Left forelimb (tissue), 1 donor: Measurements from ENCODE around the gene ZBTB44.
"Not testable (repeated sequence)": the region's sequence is repeated elsewhere in the genome, so short reads cannot be mapped to it uniquely, and the experiment has no call there.

ENCODE experiments used
- DNase-seq: peaks from one replicate; pipeline ENCODE4 v3.0.0-alpha.2; 2018; ENCODE audit warnings: low spot score

ZBTB44 gene

DNA sequence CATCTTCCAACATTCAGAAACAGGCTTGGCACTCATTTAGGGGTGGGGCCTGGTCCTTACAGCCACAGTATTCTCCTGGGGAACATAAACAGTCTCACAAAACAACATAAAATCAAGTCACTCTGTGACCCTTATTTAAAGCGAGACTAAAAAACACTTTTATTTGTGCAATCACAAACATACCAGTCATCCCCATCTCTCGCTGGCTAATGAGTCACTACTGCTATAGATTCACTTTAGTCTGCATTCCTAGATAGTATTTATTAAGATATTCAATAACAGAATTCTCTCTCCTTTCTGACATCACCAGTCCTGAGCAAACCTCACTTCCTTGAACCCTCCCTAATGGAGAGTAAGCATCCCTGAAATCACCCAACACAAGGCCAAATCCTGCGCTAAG lies 68.0 kb downstream of the ZBTB44 start:
- DNase-seq, result no peak

DNA sequence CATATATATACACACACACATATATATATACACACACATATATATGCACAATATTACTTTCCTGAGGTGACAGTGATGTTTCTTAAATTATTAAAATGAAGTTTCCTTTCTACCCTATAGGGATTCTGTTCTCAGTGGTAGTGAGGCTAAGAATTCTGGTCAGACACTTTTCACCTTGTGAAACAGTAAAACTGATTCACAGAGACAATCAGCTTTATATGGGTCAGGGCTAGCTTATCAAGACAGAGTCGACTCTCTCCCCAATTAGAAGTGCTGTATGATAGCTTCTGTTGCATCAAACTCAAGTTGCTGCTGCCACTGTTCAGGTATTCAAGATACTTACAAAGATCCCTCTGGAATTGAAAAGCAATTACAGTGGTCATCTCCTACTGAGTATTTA lies 68.4 kb downstream of the ZBTB44 start:
- DNase-seq, result no peak

DNA sequence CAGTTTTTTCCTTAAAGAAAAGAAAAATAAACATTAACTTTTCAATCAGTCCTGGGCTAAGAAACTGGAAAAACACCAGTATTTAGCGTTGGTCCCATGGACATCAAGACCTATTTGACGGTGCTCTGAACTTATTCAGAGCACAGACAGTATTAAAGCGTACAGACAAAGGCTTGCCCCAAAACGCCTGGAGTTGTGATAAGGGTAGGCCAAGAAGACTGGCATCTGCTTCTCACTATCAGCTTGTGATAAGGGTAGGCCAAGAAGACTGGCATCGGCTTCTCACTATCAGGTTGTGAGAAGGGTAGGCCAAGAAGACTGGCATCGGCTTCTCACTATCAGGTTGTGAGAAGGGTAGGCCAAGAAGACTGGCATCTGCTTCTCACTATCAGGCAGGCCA lies 69.3 kb downstream of the ZBTB44 start:
- DNase-seq, result not testable (repeated sequence)

DNA sequence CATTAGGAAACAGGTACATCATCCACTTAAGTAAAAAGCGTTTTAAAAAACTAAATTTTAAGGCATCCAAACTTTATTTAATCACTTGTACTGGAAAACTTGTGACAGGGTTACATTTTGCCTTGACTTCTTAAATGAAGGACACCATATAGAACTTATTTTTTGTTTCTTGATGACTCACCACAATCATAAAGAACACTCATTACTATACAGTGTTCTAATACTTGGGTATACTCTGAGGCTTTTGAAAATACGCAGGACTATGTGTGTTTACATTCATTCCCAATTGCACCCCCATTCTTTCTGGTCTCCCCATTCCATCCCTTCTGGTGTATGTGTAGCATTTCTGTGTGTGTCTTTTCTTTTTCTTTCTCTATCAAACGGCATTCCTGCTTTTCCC lies 69.9 kb downstream of the ZBTB44 start:
- no peak for DNase-seq

DNA sequence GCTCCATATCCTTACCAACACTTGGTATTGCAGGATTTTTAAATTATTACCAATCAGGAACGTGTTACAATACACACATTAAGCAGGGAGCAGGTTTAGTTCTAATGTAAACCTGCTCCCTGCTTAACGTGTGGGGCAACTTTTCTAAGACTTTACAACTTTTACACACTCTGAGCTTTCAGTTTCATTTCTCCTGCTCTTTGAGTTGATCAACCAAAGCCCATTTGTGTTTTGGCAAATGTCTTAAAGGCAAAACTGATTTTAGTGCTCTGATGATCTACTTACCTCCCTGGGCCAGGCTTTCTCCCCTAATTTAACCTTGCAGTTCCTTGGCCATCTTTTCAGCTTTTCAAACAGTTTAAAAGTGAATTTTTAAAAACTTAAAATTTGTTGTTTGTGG lies 70.9 kb downstream of the ZBTB44 start:
- no peak for DNase-seq

DNA sequence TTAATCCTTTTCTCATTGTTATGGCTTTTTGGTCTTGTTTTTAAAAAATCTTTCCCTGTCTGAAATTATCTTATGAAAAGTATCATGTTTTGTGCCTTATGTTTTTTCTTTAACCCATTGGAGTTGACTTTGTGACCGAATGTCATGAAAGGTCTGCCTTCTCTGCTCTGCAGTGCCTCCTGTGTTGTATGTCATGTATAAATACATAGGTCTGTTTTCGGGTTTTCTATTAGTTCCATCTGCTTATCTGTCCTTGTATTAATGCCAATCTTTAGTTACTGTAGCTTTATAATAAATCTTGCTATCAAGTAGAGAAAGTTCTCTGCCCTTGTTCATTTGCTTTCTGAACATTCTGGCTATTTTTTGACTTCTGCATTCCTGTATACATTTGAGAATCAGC lies 73.0 kb downstream of the ZBTB44 start:
- DNase-seq, result no peak

DNA sequence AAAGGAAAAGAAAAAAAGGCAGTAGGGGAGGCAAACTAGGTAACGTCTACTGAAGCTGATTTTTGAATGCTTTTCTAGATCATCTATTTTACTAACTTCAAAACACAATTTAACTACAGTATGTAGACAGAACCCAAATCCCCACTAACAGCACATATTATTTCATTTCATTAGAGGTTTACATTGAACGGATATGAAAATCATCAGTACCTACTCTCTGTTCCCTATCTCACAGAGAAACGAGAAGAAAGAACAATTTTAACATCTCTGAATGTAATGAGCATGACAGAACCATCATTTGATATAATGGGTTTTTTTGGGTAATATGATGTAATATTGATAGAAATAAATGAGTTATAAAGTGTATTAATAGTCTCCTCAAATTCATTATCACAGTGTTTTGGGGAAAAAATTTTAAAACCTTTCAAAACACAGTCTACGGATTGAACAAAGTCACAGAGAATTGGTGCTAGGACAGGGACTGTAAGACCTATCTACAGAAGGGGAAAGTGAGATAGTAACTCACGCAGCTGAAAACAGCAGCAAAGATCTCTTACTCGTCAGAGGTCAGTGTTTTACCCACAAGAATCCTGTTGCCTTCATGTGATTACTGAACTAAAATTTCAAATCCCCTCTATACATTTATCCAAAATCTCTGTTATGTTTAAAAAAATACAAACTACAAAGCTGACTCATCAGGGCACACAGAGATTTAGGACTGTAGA lies 77.3 kb downstream of the ZBTB44 start:
- DNase-seq, result no peak

DNA sequence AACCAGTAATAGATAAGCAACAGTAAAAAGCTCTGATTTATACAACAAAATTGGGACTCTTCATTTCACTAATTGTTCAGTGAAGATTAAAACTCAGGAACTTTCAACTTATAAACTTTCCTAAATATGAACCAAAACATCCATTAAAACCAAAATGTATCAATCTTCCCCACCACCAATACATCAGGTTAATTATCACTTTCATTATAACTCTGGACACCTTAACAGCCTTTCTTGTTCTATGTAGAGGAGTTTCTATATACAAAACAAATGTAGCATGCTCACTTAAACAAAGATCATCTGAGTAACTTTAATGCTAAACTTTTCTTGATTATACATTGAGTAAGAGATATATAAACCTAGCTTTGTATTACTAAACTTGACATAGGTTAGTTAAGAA lies 80.4 kb downstream of the ZBTB44 start:
- no peak for DNase-seq

DNA sequence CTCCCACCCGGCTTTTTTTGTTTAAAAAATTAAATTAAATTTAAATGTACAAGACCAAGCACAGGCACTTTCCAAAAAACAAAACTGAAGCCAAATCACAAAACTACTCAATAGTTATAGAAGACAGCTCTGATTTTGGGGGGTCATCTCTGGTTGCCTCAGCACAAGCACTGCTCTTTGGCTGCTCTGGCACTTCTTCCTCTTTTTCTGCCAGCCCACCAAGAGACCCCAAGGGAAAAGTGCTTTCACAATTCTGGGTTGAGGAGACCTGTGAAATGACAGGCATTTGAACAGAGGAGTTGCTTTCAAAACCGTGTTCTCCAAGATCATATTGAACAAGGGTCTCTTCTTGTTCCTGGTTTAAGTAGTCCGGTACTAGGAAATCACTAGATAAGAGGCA lies 80.8 kb downstream of the ZBTB44 start:
- not testable (repeated sequence) for DNase-seq

DNA sequence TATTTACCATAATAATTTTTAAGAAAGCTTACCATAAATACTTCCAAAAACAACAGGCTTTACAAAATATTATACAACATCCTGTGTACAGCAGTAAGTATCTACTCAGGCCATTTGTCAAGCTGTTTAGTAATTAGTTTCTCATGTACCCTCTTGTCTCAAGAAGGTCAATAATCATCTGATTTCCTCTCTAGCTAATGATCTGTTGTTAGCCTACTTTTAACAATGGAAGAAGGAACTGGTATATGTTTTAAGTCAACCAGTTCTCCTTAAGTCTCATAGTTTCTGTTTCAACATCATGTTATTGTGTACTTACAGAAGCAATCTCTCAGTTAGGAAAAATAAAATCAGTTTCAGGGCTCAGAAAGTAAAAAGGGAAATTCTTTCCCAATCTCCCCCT lies 81.2 kb downstream of the ZBTB44 start:
- not testable (repeated sequence) for DNase-seq

DNA sequence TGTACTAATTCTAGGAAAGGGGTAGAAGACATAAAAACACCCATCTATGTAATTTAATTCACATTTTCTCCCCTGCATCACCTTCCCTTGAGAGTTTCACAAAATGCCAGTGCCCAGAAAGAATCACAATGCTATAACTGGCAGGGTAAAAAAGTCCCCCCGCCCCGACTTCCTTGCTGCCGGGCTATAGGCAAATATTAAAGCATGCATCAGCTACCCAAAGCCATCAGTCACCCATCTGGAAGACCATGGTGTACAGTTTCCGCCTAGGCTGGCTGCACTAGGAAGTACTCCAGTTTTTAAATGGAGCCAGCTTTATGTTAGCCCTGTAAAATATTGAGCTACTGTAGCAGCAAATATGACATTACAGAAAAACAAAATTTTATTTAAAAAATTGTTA lies 87.3 kb downstream of the ZBTB44 start:
- DNase-seq, result no peak

DNA sequence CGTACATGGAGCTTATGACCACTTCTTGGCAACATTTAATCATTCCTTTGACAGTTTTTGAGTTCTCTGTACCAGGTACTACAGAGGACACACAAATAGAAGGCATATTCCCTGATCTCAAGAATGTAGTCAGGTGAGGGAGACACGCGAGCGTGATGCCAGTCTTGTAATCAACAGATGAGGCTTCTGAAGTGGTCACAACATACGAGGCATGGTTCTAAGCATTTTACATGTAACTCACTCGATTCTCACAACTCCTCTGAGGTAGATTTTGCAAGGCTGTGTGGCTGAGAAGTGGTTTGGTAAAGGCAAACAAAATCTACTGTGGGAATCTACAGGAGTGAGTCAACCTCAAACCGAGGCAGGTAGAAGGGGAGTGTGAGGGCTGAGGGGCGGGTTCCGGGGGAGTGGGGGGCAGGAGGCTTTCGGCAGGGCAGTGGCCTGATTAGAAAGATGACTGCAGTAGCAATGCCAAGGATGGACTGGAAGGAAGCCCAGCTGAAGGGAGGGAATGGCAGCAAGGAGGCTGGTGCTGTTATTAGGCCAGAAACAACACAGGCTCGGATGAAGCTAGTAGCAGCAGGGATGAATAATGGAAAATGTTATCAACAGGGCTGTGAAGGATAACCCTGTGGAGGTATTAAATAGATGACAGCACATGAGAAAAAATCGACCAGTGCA lies 91.3 kb downstream of the ZBTB44 start:
- DNase-seq, result no peak

DNA sequence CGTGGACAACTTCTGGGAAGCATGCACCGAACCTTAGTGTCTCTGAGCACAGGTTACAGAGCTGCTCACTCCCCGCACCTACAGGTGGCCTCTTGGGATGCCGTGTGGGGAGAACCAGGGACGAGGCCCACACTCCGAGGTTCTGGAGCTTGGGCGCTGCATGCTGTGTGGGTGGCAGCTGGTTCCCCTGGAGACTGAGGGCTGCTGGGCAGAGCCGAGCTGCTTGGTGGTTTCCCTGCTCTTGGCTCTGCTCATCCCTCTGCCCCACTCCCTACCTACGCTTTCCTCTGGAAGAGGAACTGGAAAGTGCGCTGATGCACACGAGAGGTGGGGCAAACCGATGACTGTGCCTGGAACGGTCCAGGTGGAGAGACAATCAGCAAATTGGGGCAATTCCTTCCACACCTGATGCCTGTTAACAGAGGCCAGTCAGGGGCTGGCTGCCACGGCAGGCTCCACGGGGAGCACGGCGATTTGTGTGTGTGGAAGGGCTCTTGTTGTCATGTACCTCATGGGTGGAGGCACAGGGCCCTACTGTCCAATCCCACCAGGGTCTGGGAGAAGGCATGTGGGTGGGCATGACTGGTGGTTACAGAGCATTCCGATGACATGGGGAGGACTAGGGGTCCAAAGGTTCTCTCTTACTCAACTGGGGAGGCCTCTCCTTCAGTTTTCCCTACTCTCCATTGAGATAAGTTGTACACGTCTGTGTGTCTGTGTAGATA lies 94.2 kb downstream of the ZBTB44 start:
- DNase-seq, result no peak

DNA sequence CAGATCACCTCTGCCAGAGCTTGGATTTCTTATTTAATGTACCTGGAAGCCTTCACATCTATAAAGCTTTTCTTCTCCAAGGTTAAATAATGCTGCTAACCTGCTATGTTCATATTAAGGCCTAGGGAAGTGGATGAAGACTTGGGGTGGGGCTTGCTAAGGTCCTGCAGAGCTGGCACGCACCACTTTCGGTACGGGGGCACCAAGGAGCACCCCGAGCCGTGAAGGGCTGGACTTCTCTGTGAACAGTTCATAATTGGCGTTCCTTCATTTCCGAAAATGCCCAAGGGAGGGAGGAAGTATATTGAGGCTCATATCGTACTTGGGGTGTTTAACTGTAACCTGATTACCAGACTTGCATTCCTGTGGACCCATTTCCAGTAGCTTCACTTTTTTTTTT lies 95.6 kb downstream of the ZBTB44 start:
- no peak for DNase-seq

DNA sequence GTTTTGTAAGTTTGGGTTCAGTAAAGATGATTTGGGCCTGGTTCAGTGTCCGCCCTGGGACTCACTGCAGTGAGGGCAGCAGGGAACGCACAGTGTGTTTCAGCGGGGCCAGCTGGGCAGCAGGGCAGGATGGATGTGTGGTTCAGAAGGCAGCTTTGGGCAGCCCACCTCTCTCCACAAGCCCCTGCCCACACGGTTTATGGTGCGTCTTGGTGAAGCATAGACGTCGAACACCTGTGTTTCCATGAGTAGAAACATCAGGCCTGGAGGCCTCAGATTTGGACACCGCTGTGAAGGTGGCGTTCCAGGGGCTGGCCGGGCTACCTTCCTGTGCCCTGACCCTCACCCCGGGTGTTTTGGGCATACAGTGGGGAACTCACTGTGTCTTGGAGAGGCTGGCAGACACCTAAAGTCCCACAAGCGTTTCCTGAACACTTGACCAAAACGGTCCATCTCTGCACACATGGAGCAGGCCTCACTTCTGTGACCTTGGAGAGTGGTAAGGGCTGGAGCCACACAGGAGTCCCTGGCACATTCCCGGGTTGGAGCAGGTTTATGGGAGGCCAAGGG lies 96.1 kb downstream of the ZBTB44 start:
- peak; percentile 57 for DNase-seq

DNA sequence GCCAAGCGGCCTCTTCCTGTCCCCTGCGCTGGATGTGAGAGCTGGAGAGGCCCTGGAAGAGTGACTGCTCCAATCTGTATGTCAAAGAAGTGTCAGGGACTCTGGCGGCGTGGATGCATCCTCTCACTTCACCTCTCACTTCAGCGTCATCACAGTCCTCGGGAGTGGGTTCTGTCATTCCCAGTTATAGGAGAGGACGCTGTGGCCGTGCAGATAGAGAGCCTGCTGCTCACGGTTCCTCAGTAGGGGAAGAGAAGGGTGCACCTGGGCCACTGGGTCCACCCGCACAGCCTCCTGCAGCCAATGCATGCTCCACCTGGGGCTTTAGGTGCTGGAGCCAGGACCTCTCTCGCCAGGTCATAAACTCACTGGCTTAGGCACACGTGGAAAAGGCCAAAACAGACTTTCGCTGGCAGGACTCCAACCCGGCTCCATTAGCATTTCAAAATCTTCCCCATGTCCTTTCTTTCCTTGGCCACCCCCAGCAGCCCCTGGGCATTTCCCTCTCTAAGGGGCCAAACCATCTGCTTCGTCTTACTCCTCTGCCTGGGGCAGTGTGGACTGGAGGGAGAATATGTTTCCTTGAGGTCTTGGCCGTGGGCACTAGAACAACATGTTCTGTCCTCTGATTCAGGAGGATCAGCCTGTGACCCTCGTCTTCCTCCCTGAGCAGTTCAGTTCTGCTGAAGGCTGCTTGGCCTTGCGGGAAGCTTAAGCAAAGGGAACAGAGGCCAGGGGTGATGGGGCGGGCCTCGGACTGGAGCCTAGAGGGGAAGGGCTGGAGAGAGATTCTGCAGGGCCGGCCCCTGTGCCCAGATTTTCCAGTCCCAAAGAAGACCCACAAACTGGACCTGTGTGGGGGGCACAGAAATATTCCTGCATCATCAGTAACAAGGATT lies 97.3 kb downstream of the ZBTB44 start:
- DNase-seq, result peak; percentile 47

DNA sequence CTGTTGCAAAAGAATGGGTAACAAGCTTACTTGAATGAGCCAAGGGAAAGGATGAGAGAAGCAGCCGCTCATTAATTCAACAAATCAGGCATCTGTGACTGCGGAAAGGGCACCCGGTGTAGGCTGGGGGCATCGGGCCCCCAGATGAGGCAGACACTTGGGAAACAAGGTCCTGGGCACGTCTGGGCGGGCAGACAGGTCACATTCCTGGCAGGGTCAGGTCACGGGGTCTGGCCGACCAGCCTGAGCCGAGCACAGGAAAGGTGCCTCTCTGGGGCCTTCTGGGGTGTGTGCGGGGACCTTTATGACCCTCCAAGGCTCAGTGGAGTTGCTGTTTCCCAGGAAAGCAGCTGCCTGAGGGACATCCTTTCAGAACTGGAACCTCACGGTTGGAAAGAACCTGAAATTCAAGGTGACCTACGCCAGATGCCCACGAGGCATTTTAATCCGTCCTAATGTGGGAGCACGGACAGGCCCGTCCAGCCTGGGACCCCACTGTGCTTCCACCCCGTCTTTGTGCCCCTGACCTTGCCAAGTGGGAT lies 98.1 kb downstream of the ZBTB44 start:
- peak; percentile 53 for DNase-seq

DNA sequence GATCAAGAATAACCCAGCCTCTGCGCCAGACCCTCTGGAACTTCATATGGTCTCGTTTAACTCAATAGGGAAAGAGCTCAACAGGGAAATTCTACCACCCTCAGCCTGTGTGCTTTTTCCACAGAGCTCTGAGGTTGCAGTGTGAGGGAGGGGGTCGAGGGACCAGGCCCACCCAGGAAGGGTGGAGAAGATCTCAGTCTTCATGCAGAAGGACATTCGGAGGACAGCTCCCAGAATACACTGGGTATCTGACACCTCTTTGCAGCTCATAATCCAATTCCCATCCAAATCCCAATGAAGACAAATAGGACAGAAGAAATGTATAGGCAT lies 98.5 kb downstream of the ZBTB44 start:
- no peak for DNase-seq

DNA sequence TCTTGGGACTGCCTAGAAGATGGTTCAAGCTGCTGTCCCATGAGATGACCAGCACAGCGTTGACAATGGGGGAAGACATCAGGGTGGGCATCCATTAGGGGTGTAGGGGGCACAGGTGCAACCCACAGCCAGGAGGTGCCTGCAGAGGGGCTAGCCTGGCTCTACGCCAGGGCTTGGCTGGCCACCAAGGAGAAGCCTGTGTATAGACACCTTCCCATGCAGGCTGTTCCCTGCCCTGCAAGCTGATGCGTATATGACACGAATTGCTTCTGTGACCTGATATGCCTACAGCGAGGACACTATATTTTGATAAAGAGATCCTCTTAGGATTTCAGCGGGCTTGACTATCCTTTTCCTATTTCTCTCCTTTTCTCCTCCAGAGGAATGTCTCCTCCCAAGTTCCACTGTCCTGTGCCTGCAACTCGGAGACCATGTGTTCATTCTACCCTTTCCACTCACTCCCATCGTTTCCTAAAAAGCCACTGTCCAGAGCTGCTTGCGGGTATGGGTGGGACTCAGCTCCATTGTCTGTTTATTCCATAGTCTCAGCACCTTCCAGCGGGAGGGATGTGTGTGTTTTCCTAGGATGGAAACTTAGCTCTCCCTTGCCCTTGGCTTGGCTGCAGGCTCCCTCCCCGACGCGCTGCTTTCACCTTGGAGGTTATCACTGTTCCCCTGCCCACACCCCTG lies 99.0 kb downstream of the ZBTB44 start:
- DNase-seq, result peak; percentile 62

DNA sequence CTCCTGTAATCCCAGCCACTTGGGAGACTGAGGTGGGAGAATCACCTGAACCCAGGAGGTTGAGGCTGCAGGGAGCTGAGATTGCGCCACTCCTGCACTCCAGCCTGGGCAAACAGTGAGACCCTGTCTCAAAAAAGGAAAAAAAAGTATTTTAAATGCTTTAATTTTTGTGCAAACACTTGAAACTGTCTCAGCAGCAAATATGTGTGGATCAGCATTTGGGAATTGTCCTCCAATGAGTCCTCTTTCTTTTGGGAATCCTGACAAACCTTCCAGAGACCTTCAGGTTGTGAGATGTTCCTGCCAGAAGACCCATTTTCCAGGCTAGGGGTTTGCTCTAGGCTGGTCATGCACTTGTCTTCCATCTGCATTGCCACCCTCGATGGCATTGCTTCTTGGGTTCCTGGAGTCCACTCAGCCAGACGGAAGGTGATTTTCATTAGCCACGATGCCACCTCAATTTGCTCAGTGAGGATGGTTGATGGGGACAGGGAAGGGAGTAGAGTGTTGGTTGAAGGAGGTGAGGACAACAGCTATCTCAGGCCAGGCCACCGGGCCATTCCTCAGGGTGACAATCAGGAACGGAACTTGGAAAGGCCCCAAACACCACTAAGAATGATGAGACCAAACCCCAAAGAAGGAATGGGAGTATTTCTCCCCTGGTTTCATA lies 99.7 kb downstream of the ZBTB44 start:
- peak; percentile 51 for DNase-seq

DNA sequence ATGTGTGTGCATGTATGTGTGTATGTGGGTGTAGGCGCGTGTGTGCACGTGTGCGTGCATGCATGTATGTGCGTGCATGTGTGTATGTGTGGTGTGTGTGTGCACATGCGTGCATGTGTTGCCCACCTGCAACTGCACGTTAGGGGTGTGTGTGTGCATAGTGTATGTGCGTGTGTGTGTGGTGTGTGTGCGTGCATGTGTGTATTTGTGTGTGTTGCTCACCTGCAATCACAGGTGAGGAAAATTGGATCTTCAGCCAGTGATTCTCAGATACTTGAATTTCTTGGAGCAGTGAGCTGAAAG lies 100.8 kb downstream of the ZBTB44 start:
- DNase-seq, result no peak
